ENCODE results near the gene FAM9B. TPM values are rescaled to one million over a fixed set of nuclear protein-coding genes. Genes with fewer than 3 reads are reported as not detected.

Gene FAM9B
- total and polyA plus RNA-seq, 2 donors from 2014 or later, result not detected

DNA sequence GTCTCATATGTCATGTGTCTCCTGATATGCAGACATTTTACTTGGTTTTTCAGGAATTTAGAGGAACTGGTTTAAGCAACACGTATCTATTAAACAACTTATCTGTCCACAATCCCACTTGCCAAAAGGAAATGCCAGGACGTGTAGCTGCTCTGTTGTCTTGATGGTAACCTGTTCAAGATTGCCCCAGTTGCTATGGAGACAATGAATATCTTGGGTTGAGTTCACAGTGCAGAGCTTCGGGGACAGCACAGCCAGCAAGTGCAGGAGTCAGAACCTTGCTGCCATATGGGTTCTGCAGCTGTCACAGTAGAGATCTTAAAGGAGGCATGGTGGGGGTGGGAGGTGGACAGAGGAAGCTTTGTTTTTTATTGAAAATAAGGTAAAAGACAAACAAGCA, 28.7 kb upstream of the FAM9B start:
- DNase-seq, result no peak
- no peaks in the 10 kb centered on the region for H3K9me3 ChIP-seq (ENCODE audit: control insufficient read depth in 2 of 3, insufficient read depth in 1 of 3, low read length in 3 of 3)
- H3K27me3 ChIP-seq (ENCODE audit: control insufficient read depth, insufficient read depth, low read length), result no peaks in the 10 kb centered on the region
- no peak for FAIRE-seq
- H3K27ac ChIP-seq (ENCODE audit: low read depth in 2 of 2, low read length in 2 of 2), result no peak overlapping the region
- intact Hi-C loops (cut with DNase I), result no loop called here
- no peaks in the 10 kb centered on the region for H3K36me3 ChIP-seq (ENCODE audit: control insufficient read depth in 2 of 3, insufficient read depth in 3 of 3, low read length in 3 of 3)
- H3K4me1 ChIP-seq (ENCODE audit: control insufficient read depth in 2 of 3, insufficient read depth in 2 of 3, low read depth in 1 of 3, low read length in 3 of 3), result no peaks in the 10 kb centered on the region
- no peak overlapping the region for H3K9ac ChIP-seq (ENCODE audit: low read length in 3 of 3)
- no peak overlapping the region for H3K4me3 ChIP-seq (ENCODE audit: low read length in 3 of 3)
- TF ChIP-seq, protein P1, sequence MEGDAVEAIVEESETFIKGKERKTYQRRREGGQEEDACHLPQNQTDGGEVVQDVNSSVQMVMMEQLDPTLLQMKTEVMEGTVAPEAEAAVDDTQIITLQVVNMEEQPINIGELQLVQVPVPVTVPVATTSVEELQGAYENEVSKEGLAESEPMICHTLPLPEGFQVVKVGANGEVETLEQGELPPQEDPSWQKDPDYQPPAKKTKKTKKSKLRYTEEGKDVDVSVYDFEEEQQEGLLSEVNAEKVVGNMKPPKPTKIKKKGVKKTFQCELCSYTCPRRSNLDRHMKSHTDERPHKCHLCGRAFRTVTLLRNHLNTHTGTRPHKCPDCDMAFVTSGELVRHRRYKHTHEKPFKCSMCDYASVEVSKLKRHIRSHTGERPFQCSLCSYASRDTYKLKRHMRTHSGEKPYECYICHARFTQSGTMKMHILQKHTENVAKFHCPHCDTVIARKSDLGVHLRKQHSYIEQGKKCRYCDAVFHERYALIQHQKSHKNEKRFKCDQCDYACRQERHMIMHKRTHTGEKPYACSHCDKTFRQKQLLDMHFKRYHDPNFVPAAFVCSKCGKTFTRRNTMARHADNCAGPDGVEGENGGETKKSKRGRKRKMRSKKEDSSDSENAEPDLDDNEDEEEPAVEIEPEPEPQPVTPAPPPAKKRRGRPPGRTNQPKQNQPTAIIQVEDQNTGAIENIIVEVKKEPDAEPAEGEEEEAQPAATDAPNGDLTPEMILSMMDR (IDR thresholded peaks at IDR 0.05; ENCODE audit: borderline replicate concordance, extremely low read depth, insufficient read depth), result no peak

DNA sequence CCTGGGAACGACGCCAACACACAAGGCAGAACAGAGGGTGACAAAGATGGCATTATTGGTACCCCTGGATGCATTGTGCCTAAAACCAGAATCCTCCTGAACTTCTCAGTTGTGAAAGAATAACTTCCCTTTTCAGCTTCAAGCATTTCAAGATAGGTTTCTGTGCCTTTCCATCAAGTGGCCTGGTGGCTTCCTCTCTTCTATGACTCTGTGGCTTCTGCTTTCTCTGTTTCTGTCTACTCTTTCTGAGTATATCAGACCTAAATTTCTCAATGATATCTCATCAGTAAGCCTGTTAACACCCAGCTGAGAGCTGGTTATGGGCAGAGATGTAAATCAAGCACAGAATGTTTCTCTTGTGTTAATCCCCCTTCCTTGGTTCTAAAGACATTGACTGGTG, 21.4 kb upstream of the FAM9B start:
- no peak for FAIRE-seq
- no peaks in the 10 kb centered on the region for H3K9me3 ChIP-seq (ENCODE audit: control insufficient read depth in 2 of 3, insufficient read depth in 1 of 3, low read length in 3 of 3)
- TF ChIP-seq, protein P1 (IDR thresholded peaks at IDR 0.05; ENCODE audit: borderline replicate concordance, extremely low read depth, insufficient read depth), result no peak

DNA sequence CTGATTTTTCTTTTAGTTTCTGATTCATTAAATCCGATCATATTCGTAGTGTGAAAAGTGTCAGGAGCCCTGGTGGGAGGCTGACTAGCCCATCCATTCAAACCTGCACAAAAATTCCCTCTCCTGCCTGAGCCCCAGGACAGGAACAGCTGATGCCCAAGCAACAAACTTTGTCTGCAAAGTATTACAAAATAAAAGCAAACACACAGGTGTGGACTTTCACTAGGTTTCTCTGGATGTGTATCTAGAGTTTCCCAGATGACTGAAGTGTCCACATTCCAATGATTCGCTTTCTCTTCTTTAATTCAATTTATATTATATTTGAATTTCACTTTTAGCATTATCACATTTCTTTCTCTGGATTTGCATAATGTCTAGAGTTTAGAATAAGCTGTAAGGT, 18.2 kb upstream of the FAM9B start:
- no peaks in the 10 kb centered on the region for H3K9me3 ChIP-seq (ENCODE audit: control insufficient read depth in 2 of 3, insufficient read depth in 1 of 3, low read length in 3 of 3)
- H3K9ac ChIP-seq (ENCODE audit: low read length in 3 of 3), result no peak overlapping the region
- H3K36me3 ChIP-seq (ENCODE audit: control insufficient read depth in 2 of 3, insufficient read depth in 3 of 3, low read length in 3 of 3), result no peaks in the 10 kb centered on the region
- FAIRE-seq (no peak), DNase-seq (no peak)
- no peak overlapping the region for H3K27ac ChIP-seq (ENCODE audit: low read depth in 2 of 2, low read length in 2 of 2)
- H3K27me3 ChIP-seq (ENCODE audit: control insufficient read depth, insufficient read depth, low read length), result no peaks in the 10 kb centered on the region
- intact Hi-C loops (cut with DNase I), result no loop called here
- H3K4me3 ChIP-seq (ENCODE audit: low read length in 3 of 3), result no peak overlapping the region
- no peaks in the 10 kb centered on the region for H3K4me1 ChIP-seq (ENCODE audit: control insufficient read depth in 2 of 3, insufficient read depth in 2 of 3, low read depth in 1 of 3, low read length in 3 of 3)
- TF ChIP-seq, protein P1 (IDR thresholded peaks at IDR 0.05; ENCODE audit: borderline replicate concordance, extremely low read depth, insufficient read depth), result no peak

More for the DNA sequence above, 21.4 kb upstream of the FAM9B start:
- no peaks in the 10 kb centered on the region for H3K36me3 ChIP-seq (ENCODE audit: control insufficient read depth in 2 of 3, insufficient read depth in 3 of 3, low read length in 3 of 3)
- no peaks in the 10 kb centered on the region for H3K27me3 ChIP-seq (ENCODE audit: control insufficient read depth, insufficient read depth, low read length)
- H3K4me3 ChIP-seq (ENCODE audit: low read length in 3 of 3), result no peak overlapping the region
- no peak overlapping the region for H3K27ac ChIP-seq (ENCODE audit: low read depth in 2 of 2, low read length in 2 of 2)
- H3K9ac ChIP-seq (ENCODE audit: low read length in 3 of 3), result no peak overlapping the region
- H3K4me1 ChIP-seq (ENCODE audit: control insufficient read depth in 2 of 3, insufficient read depth in 2 of 3, low read depth in 1 of 3, low read length in 3 of 3), result no peaks in the 10 kb centered on the region
- no peak for DNase-seq
- intact Hi-C loops (cut with DNase I), result no loop called here

DNA sequence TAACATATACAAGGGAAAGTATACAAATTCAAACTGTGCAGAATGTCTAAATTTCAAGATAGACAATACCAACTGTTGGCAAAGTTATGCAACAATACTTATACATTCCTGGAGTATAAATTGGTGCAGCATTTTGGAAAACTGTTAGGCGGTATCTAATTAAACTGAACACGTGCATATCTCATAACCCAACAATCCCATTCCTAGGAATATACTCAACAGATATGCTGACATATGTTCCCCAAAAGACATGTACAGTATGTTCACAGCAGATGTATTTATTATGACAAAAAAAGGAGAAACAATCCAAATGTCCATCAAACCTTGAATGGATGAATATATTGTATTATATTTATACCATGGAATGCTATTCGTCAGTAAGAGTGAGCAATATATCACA, 16.4 kb upstream of the FAM9B start:
- TF ChIP-seq, protein P1 (IDR thresholded peaks at IDR 0.05; ENCODE audit: borderline replicate concordance, extremely low read depth, insufficient read depth), result no peak
- Histone ChIP-seq H3K27ac (ENCODE audit: low read depth in 2 of 2, low read length in 2 of 2) (no peak overlapping the region), H3K27me3 (ENCODE audit: control insufficient read depth, insufficient read depth, low read length) (no peaks in the 10 kb centered on the region), H3K9me3 (ENCODE audit: control insufficient read depth in 2 of 3, insufficient read depth in 1 of 3, low read length in 3 of 3) (no peaks in the 10 kb centered on the region), H3K9ac (ENCODE audit: low read length in 3 of 3) (no peak overlapping the region), H3K4me3 (ENCODE audit: low read length in 3 of 3) (no peak overlapping the region), H3K4me1 (ENCODE audit: control insufficient read depth in 2 of 3, insufficient read depth in 2 of 3, low read depth in 1 of 3, low read length in 3 of 3) (no peaks in the 10 kb centered on the region), H3K36me3 (ENCODE audit: control insufficient read depth in 2 of 3, insufficient read depth in 3 of 3, low read length in 3 of 3) (no peaks in the 10 kb centered on the region)
- FAIRE-seq (peak; percentile 15), DNase-seq (no peak)
- intact Hi-C loops (cut with DNase I), result no loop called here

Data from kidney (tissue), 14 donors.